OCI-LY1 (cell line): Measurements from ENCODE around the gene TLL2.

ENCODE experiments used
- H2AFZ ChIP-seq: fragments of 200-600 bp; sonication (generic), shearing (Covaris generic); 2 replicates; pipeline ENCODE4 v1.6.0; 2014; ENCODE audit warnings: antibody characterized with exemption, mild to moderate bottlenecking, low read length
- H3F3A ChIP-seq: fragments of 200-600 bp; sonication (generic), shearing (Covaris generic); 2 replicates; pipeline ENCODE4 v1.6.0; 2014; ENCODE audit warnings: mild to moderate bottlenecking, antibody characterized with exemption, low read length, moderate library complexity; ENCODE audit not compliant: insufficient read depth
- H3K27ac ChIP-seq: fragments of 200-600 bp; sonication (generic); 2 replicates; pipeline ENCODE4 v1.5.1; 2014; ENCODE audit warnings: low read length, mixed run types, mild to moderate bottlenecking, low read depth; ENCODE audit not compliant: poor library complexity, severe bottlenecking
- H3K27me3 ChIP-seq: fragments of 200-600 bp; sonication (generic); 2 replicates; pipeline ENCODE4 v1.6.0; 2014; ENCODE audit warnings: antibody characterized with exemption, mild to moderate bottlenecking, low read length, moderate library complexity; ENCODE audit not compliant: insufficient read depth
- H3K36me3 ChIP-seq: fragments of 200-600 bp; sonication (generic); 2 replicates; pipeline ENCODE4 v1.6.1; 2014; ENCODE audit warnings: mild to moderate bottlenecking, antibody characterized with exemption, low read length, moderate library complexity, mixed read lengths; ENCODE audit not compliant: insufficient read depth
- H3K4me1 ChIP-seq: fragments of 200-600 bp; sonication (generic); 2 replicates; pipeline ENCODE4 v1.5.1; 2014; ENCODE audit warnings: mild to moderate bottlenecking, low read length, moderate library complexity; ENCODE audit not compliant: insufficient read depth, severe bottlenecking
- H3K4me2 ChIP-seq: fragments of 200-600 bp; sonication (generic), shearing (Covaris generic); 2 replicates; pipeline ENCODE4 v1.6.1; 2014; ENCODE audit warnings: low read length
- H3K4me3 ChIP-seq: fragments of 200-600 bp; sonication (generic); 2 replicates; pipeline ENCODE4 v1.5.1; 2014; ENCODE audit warnings: low read length, low read depth, mild to moderate bottlenecking, mixed read lengths; ENCODE audit not compliant: poor library complexity, severe bottlenecking
- H3K79me2 ChIP-seq: fragments of 200-600 bp; shearing (Covaris generic); 2 replicates; pipeline ENCODE4 v1.6.1; 2016; ENCODE audit warnings: mixed run types, low read length, mixed read lengths; ENCODE audit not compliant: insufficient read depth
- H3K9ac ChIP-seq: fragments of 200-600 bp; sonication (generic), shearing (Covaris generic); 2 replicates; pipeline ENCODE4 v1.6.1; 2014; ENCODE audit warnings: mild to moderate bottlenecking, low read length, mixed read lengths
- H3K9me2 ChIP-seq: fragments of 200-600 bp; sonication (generic), shearing (Covaris generic); 2 replicates; pipeline ENCODE4 v1.6.1; 2014; ENCODE audit warnings: low read depth, mild to moderate bottlenecking, low read length, mixed read lengths
- H3K9me3 ChIP-seq: fragments of 200-600 bp; shearing (Covaris generic); 2 replicates; pipeline ENCODE4 v1.6.1; 2014; ENCODE audit warnings: low read length, mixed read lengths
- H4K20me1 ChIP-seq: fragments of 200-600 bp; sonication (generic), shearing (Covaris generic); 2 replicates; pipeline ENCODE4 v1.6.0; 2016; ENCODE audit warnings: mild to moderate bottlenecking, low read length; ENCODE audit not compliant: insufficient read depth
- CTCF ChIP-seq: fragments of 200-600 bp; sonication (generic), shearing (Covaris generic); IDR thresholded peaks from 2 replicates; pipeline ENCODE4 v1.5.1; 2017; ENCODE audit warnings: mild to moderate bottlenecking, antibody characterized with exemption, low read length, moderate library complexity, mixed read lengths
- EZH2 ChIP-seq: fragments of 200-600 bp; sonication (generic), shearing (Covaris generic); IDR thresholded peaks from 2 replicates; pipeline ENCODE4 v1.8.0; 2017; ENCODE audit warnings: borderline replicate concordance, mixed run types, mild to moderate bottlenecking, antibody characterized with exemption, low read length, moderate library complexity, mixed read lengths

The TLL2 gene

DNA sequence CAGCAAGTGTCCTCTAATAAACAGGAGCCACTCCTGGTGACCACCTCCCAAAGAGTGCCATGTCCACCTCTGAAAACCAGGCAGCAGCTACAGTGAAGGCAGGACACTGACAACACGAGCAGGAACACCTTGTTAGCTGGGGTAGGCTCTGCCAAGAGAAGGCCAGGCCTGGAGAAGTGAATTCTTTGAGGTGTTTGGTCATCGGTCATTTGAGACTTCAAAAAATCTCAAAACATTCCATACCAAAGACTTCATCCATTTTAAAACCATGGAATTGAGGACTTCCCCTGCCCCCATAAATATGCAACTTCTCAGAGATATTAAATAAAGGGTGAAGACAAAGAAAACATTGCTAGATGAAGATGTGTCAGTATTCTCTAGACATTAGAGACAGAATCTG is 126.6 kb downstream of the TLL2 start:
- no peak overlapping the region for H3K9ac ChIP-seq
- no peaks in the 10 kb centered on the region for H3K27me3 ChIP-seq
- no peaks in the 10 kb centered on the region for H3K9me3 ChIP-seq
- no peak overlapping the region for H3K4me3 ChIP-seq
- H3K4me1 ChIP-seq = no peaks in the 10 kb centered on the region
- no peak overlapping the region for H3K27ac ChIP-seq
- H2AFZ ChIP-seq = no peak overlapping the region
- no peaks in the 10 kb centered on the region for H3K79me2 ChIP-seq
- H3K36me3 ChIP-seq = no peaks in the 10 kb centered on the region
- H3K4me2 ChIP-seq = no peak overlapping the region
- H3K9me2 ChIP-seq = no peaks in the 10 kb centered on the region
- H3F3A ChIP-seq = no peaks in the 10 kb centered on the region
- TF ChIP-seq EZH2 = no peak
- no peak for TF ChIP-seq CTCF
- H4K20me1 ChIP-seq = no peaks in the 10 kb centered on the region

GRCh38 chr10:96384506-96384905 is 129.2 kb downstream of the TLL2 start:
- H3K27ac ChIP-seq = no peak overlapping the region
- no peaks in the 10 kb centered on the region for H3K27me3 ChIP-seq
- no peak overlapping the region for H3K4me2 ChIP-seq

GRCh38 chr10:96380821-96381220 is 132.9 kb downstream of the TLL2 start:
- Histone ChIP-seq H2AFZ (no peak overlapping the region), H3K27me3 (no peaks in the 10 kb centered on the region), H3K36me3 (no peaks in the 10 kb centered on the region), H3K9me3 (no peaks in the 10 kb centered on the region), H3K79me2 (no peaks in the 10 kb centered on the region), H3K4me1 (no peaks in the 10 kb centered on the region), H3K9me2 (no peaks in the 10 kb centered on the region), H3F3A (no peaks in the 10 kb centered on the region), H3K4me3 (no peak overlapping the region), H3K4me2 (no peak overlapping the region), H3K9ac (no peak overlapping the region), H4K20me1 (no peaks in the 10 kb centered on the region), H3K27ac (no peak overlapping the region)
- TF ChIP-seq EZH2 (no peak), CTCF (no peak)

More at GRCh38 chr10:96384506-96384905, 129.2 kb downstream of the TLL2 start:
- Histone ChIP-seq H3K9me3 (no peaks in the 10 kb centered on the region), H3K36me3 (no peaks in the 10 kb centered on the region), H2AFZ (no peak overlapping the region), H3K4me1 (no peaks in the 10 kb centered on the region), H3K9me2 (no peaks in the 10 kb centered on the region), H3K9ac (no peak overlapping the region), H3F3A (no peaks in the 10 kb centered on the region), H3K79me2 (no peaks in the 10 kb centered on the region), H4K20me1 (no peaks in the 10 kb centered on the region), H3K4me3 (no peak overlapping the region)
- TF ChIP-seq CTCF (no peak), EZH2 (no peak)
